SK-N-SH (cell line): ENCODE data around the gene GRIK3. TPM values are rescaled to one million over a fixed set of nuclear protein-coding genes. Genes with fewer than 3 reads are reported as not detected.

ENCODE experiments used
- CTCF ChIA-PET: fragments of 300-600, 350-600 bp; formaldehyde crosslinking; extraction: SDS; loops from one replicate; lab custom pipeline; 2021; lab: Yijun Ruan, JAX
- POLR2A ChIA-PET: fragments of 350-600 bp; sonication (Branson Sonifier 250); formaldehyde crosslinking; extraction: SDS; loops from one replicate; lab custom pipeline; 2020; ENCODE audit warnings: antibody characterized with exemption, inconsistent platforms; lab: Yijun Ruan, JAX
- DNase-seq: peaks from one replicate; pipeline ENCODE4 v3.0.0; 2012
- H2AFZ ChIP-seq: fragments of 200-600 bp; sonication (generic); 2 replicates; pipeline ENCODE4 v1.8.1; 2016; ENCODE audit warnings: antibody characterized with exemption, mild to moderate bottlenecking, low read depth
- H3F3A ChIP-seq: fragments of 200-600 bp; sonication (generic); replicated peaks from 2 replicates; pipeline ENCODE3; 2016; ENCODE audit warnings: antibody characterized with exemption, mild to moderate bottlenecking; ENCODE audit not compliant: insufficient read depth
- H3K27ac ChIP-seq, 2 experiments: fragments of 200-500 bp in 1 of 2; fragments of 200-600 bp in 1 of 2; sonication (Bioruptor generic) in 1 of 2; sonication (generic), shearing (Covaris generic) in 1 of 2; 2 replicates each; pipeline versions ENCODE4 v1.5.1 to v1.6.1; 2014 to 2016; ENCODE audit warnings: low read depth in 2 of 2, inconsistent platforms in 1 of 2, low read length in 1 of 2, mild to moderate bottlenecking in 1 of 2, mixed read lengths in 1 of 2
- H3K27me3 ChIP-seq: fragments of 200-600 bp; sonication (generic), shearing (Covaris generic); 2 replicates; pipeline ENCODE4 v1.6.1; 2016; ENCODE audit warnings: mixed run types; ENCODE audit not compliant: insufficient read depth
- H3K36me3 ChIP-seq, 2 experiments: fragments of 200-500 bp in 1 of 2; fragments of 200-600 bp in 1 of 2; sonication (Bioruptor generic) in 1 of 2; sonication (generic) in 1 of 2; replicated peaks in 1 of 2; 2 replicates each; pipeline versions ENCODE3 to v1.5.1; 2014 to 2016; ENCODE audit warnings: low read length in 1 of 2, mild to moderate bottlenecking in 1 of 2; ENCODE audit not compliant: insufficient read depth in 2 of 2, control insufficient read depth in 1 of 2
- H3K4me1 ChIP-seq, 2 experiments: fragments of 200-500 bp in 1 of 2; fragments of 200-600 bp in 1 of 2; sonication (Bioruptor generic) in 1 of 2; sonication (generic), shearing (Covaris generic) in 1 of 2; 2 replicates each; pipeline versions ENCODE4 v1.5.1 to v1.6.1; 2014 to 2016; ENCODE audit warnings: low read depth in 1 of 2, low read length in 1 of 2, mixed run types in 1 of 2; ENCODE audit not compliant: insufficient read depth in 2 of 2, control insufficient read depth in 1 of 2
- H3K4me2 ChIP-seq: fragments of 200-600 bp; sonication (generic), shearing (Covaris generic); 2 replicates; pipeline ENCODE4 v1.6.1; 2017; ENCODE audit warnings: mixed run types
- H3K4me3 ChIP-seq, 2 experiments: fragments of 200-500 bp in 1 of 2; fragments of 200-600 bp in 1 of 2; sonication (Bioruptor generic) in 1 of 2; sonication (generic), shearing (Covaris generic) in 1 of 2; 2 replicates each; pipeline versions ENCODE4 v1.5.1 to v1.8.1; 2014 to 2016; ENCODE audit warnings: low read depth in 2 of 2, inconsistent platforms in 1 of 2, low read length in 1 of 2, mild to moderate bottlenecking in 1 of 2, mixed read lengths in 1 of 2, moderate library complexity in 1 of 2
- H3K79me2 ChIP-seq: fragments of 200-600 bp; sonication (generic); 2 replicates; pipeline ENCODE4 v1.8.1; 2017; ENCODE audit warnings: mild to moderate bottlenecking; ENCODE audit not compliant: insufficient read depth
- H3K9ac ChIP-seq: fragments of 200-600 bp; sonication (generic); 2 replicates; pipeline ENCODE4 v1.6.1; 2017; ENCODE audit warnings: mixed run types
- H3K9me2 ChIP-seq: fragments of 200-600 bp; sonication (generic); 2 replicates; pipeline ENCODE4 v1.6.1; 2017; ENCODE audit warnings: mixed run types
- H3K9me3 ChIP-seq: fragments of 200-600 bp; sonication (generic); 2 replicates; pipeline ENCODE4 v1.6.1; 2017; ENCODE audit warnings: mixed run types, mild to moderate bottlenecking, moderate library complexity
- H4K20me1 ChIP-seq: fragments of 200-600 bp; sonication (generic); 2 replicates; pipeline ENCODE4 v1.6.1; 2017; ENCODE audit warnings: mild to moderate bottlenecking, mixed run types; ENCODE audit not compliant: insufficient read depth
- CTCF ChIP-seq: fragments of 200-600 bp; sonication (generic); IDR thresholded peaks from 2 replicates; pipeline ENCODE4 v1.6.1; 2017; ENCODE audit warnings: antibody characterized with exemption, mild to moderate bottlenecking, moderate library complexity
- FOXJ3 ChIP-seq: sonication (generic); formaldehyde crosslinking; IDR thresholded peaks from 2 replicates; pipeline ENCODE4 v1.5.1; 2020; ENCODE audit warnings: mild to moderate bottlenecking, missing genetic modification reagents
- IRF3 ChIP-seq: fragments of 150-350 bp; IDR thresholded peaks from 2 replicates; pipeline ENCODE4 v1.6.1; 2016; ENCODE audit warnings: mild to moderate bottlenecking, low read depth, low read length
- JUND ChIP-seq: IDR thresholded peaks from 2 replicates; pipeline ENCODE4 v1.4.0; 2012
- MXI1 ChIP-seq: IDR thresholded peaks from 2 replicates; pipeline ENCODE4 v1.6.1; 2012; ENCODE audit warnings: mild to moderate bottlenecking, low read depth, low read length, improper control_type of control experiment
- RAD21 ChIP-seq: IDR thresholded peaks from 2 replicates; pipeline ENCODE4 v1.6.1; 2012; ENCODE audit warnings: mild to moderate bottlenecking, low read length
- SIN3A ChIP-seq: IDR thresholded peaks from 2 replicates; pipeline ENCODE4 v1.6.1; 2012; ENCODE audit warnings: low read depth, mild to moderate bottlenecking, low read length, moderate library complexity, borderline replicate concordance
- SMC3 ChIP-seq: IDR thresholded peaks from 2 replicates; pipeline ENCODE4 v1.6.1; 2012; ENCODE audit warnings: low read depth, low read length, improper control_type of control experiment
- TCF12 ChIP-seq: IDR thresholded peaks from 2 replicates; pipeline ENCODE4 v1.4.0; 2012
- WGBS: methylation state at CpG from one replicate; pipeline ENCODE4 v1.1.6; 2017; ENCODE audit warnings: low lambda C conversion rate; 5-methylcytosine and 5-hydroxymethylcytosine counted together
- polyA plus RNA-seq, 3 experiments: library from polyadenylated mRNA; depleted of rRNA; stranded (reverse); fragments of >200 nt; gene quantifications; 2 replicates each; pipeline ENCODE4 v1.2.3, GENCODE V29; 2012
- TF ChIP-seq, protein P1 (sequence below): IDR thresholded peaks from 2 replicates; pipeline ENCODE4 v1.4.0; 2012; ENCODE audit warnings: low read depth, borderline replicate concordance

Gene GRIK3
- polyA plus RNA-seq, 1 of the 3 experiments (the other 2 are of a cell fraction) = not detected

DNA sequence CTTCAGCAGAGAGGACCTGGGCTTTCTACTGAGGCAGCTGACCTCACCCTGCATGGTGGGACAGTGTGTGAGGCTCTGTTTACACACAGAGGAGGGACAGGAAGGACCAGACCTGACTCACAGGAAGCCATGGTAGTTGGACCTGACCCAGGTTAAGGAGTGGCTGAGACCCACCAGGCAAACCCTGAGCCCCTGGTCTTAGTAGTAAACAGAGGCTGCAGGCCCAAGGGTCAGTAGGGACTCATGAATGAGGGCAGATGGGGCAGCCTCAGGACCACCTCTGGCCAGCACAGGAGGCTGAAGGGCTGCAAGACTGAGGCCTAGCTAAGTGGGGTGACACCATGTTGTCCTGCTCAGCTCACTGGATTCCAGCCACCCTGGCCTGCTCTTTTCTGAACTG lies 273.2 kb downstream of the GRIK3 start:
- Histone ChIP-seq H3K4me1 (no peaks in the 10 kb centered on the region; a peak in 1 of 4 replicates), H4K20me1 (no peaks in the 10 kb centered on the region), H3K27ac (no peak overlapping the region), H3K9me2 (no peaks in the 10 kb centered on the region), H3K79me2 (no peaks in the 10 kb centered on the region), H3K9ac (no peak overlapping the region), H2AFZ (no peak overlapping the region), H3K36me3 (no peaks in the 10 kb centered on the region), H3K27me3 (no peaks in the 10 kb centered on the region), H3K4me3 (no peak overlapping the region), H3K4me2 (no peak overlapping the region), H3K9me3 (no peaks in the 10 kb centered on the region), H3F3A (no peaks in the 10 kb centered on the region)
- POLR2A ChIA-PET = no interaction called here
- CTCF ChIA-PET = interaction anchor here (0.9 to 1.2 kb wide), 2 partner anchors 103 to 152 kb away, joined by 3 to 5 read pairs; no protein-coding TSS in a partner anchor
- DNase-seq = no peak
- no peak for TF ChIP-seq CTCF
- no peak for TF ChIP-seq TCF12
- no peak for TF ChIP-seq FOXJ3 (CRISPR knock-in tag)
- no peak for TF ChIP-seq JUND
- TF ChIP-seq SIN3A = no peak
- TF ChIP-seq, protein P1, sequence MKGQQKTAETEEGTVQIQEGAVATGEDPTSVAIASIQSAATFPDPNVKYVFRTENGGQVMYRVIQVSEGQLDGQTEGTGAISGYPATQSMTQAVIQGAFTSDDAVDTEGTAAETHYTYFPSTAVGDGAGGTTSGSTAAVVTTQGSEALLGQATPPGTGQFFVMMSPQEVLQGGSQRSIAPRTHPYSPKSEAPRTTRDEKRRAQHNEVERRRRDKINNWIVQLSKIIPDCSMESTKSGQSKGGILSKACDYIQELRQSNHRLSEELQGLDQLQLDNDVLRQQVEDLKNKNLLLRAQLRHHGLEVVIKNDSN = no peak
- no peak for TF ChIP-seq MXI1
- TF ChIP-seq SMC3 = no peak

- TF ChIP-seq IRF3 = no peak
- no peak for TF ChIP-seq JUND
- TF ChIP-seq RAD21 = no peak
- Histone ChIP-seq H3K4me1 (no peaks in the 10 kb centered on the region; a peak in 1 of 4 replicates), H3K4me3 (no peak overlapping the region), H3K9me3 (no peaks in the 10 kb centered on the region), H3K4me2 (no peak overlapping the region), H3K9ac (no peak overlapping the region), H3K27ac (no peak overlapping the region), H2AFZ (no peak overlapping the region), H3F3A (no peaks in the 10 kb centered on the region), H4K20me1 (no peaks in the 10 kb centered on the region), H3K79me2 (no peaks in the 10 kb centered on the region), H3K27me3 (no peaks in the 10 kb centered on the region), H3K36me3 (no peaks in the 10 kb centered on the region), H3K9me2 (no peaks in the 10 kb centered on the region)
- CTCF ChIA-PET = interaction anchor here (1.0 kb wide), 1 partner anchor 38 kb away, joined by 3 read pairs; no protein-coding TSS in a partner anchor
- no peak for DNase-seq
- POLR2A ChIA-PET = no interaction called here
- 7% methylated on average over 2 of the region's 3 CpGs for WGBS
Observed at GRCh38 chr1:36760081-36760480, 274.2 kb downstream of the GRIK3 start.
